Adrenal gland (tissue), 5 donors: Measurements from ENCODE around the gene KRTAP10-3.

ENCODE experiments used
- CTCF ChIP-seq, 6 experiments: fragments of 450-650 bp in 4 of 6; fragments of 200-600 bp in 2 of 6; sonication (generic) in 1 of 6; IDR thresholded peaks; 1 replicate in 5 of 6; 2 replicates in 1 of 6; pipeline versions ENCODE4 v1.5.1 to v1.8.0; 2016 to 2021; ENCODE audit warnings: antibody characterized with exemption in 6 of 6, mild to moderate bottlenecking in 2 of 6, moderate library complexity in 1 of 6
- POLR2A ChIP-seq, 2 donors: fragments of 450-650 bp; IDR thresholded peaks; one replicate each; pipeline ENCODE4 v1.6.1; 2017; ENCODE audit warnings: antibody characterized with exemption in 2 of 2, mild to moderate bottlenecking in 2 of 2, moderate library complexity in 1 of 2
- donor health status: DM: no; HTN: no; CAD: no.

DNA sequence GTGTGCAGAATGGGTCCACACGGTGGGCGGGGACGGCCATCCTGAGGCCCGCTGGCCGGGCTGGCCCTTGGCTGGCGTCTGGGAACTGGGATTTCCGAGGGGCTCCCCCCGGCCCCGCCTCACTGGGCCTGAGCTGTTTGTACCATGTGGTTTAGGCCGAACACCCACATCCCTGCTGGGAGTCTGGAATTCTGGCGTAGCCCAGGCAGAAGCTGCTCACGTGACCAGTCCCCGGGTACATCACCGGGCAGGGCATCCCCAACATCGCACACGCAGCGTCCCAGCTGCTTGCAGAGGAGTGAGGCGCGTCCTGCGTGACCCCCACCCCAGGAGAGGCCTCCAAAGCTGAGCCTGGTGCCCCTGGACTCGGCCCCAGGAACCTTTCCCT is 43.9 kb upstream of the KRTAP10-3 start:
- TF ChIP-seq CTCF (IDR thresholded peaks at IDR 0.05) = no peak
- no peak for TF ChIP-seq POLR2A (IDR thresholded peaks at IDR 0.05)
